CD14-positive monocyte (primary cell): ENCODE results near the gene ZNF280C. TPM values are rescaled to one million over a fixed set of nuclear protein-coding genes. Genes with fewer than 3 reads are reported as not detected.

ENCODE experiments used
- DNase-seq, 3 donors: peaks; one replicate each; pipeline ENCODE4 v3.0.0-alpha.2; 2011 to 2022
- H2AFZ ChIP-seq: 2 replicates; pipeline ENCODE4 v1.6.0; 2012; ENCODE audit warnings: mild to moderate bottlenecking, low read depth, low read length, inconsistent platforms; ENCODE audit not compliant: insufficient read depth, poor library complexity, severe bottlenecking
- H3K27ac ChIP-seq, 2 donors: 1 replicate in 1 of 2; 2 replicates in 1 of 2; pipeline ENCODE4 v1.5.1; 2012 to 2013; ENCODE audit warnings: low read length in 2 of 2, control low read depth in 1 of 2, inconsistent platforms in 1 of 2, low read depth in 1 of 2, mild to moderate bottlenecking in 1 of 2
- H3K27me3 ChIP-seq, 2 donors: one replicate each; pipeline versions ENCODE4 v1.6.0 to v1.6.1; 2011 to 2013; ENCODE audit warnings: low read length in 2 of 2; ENCODE audit not compliant: control insufficient read depth in 2 of 2, insufficient read depth in 2 of 2
- H3K36me3 ChIP-seq, 2 donors: replicated peaks in 1 of 2; 1 replicate in 1 of 2; 2 replicates in 1 of 2; pipeline versions ENCODE4 v1.5.1 to v1.6.1; 2012 to 2013; ENCODE audit warnings: low read length in 2 of 2, control low read depth in 1 of 2, inconsistent platforms in 1 of 2, mild to moderate bottlenecking in 1 of 2; ENCODE audit not compliant: insufficient read depth in 2 of 2, control insufficient read depth in 1 of 2
- H3K4me1 ChIP-seq, 2 donors: 1 replicate in 1 of 2; 2 replicates in 1 of 2; pipeline versions ENCODE4 v1.5.1 to v1.6.1; 2012 to 2013; ENCODE audit warnings: low read length in 2 of 2, control low read depth in 1 of 2, inconsistent platforms in 1 of 2, mild to moderate bottlenecking in 1 of 2, moderate library complexity in 1 of 2; ENCODE audit not compliant: insufficient read depth in 2 of 2, control insufficient read depth in 1 of 2
- H3K4me2 ChIP-seq: replicated peaks from 2 replicates; pipeline ENCODE3; 2012; ENCODE audit warnings: low read length, moderate library complexity, mild to moderate bottlenecking; ENCODE audit not compliant: poor library complexity, severe bottlenecking; ENCODE audit errors: extremely low read depth
- H3K4me3 ChIP-seq, 3 experiments: fragments of 200-600 bp in 1 of 3; sonication (generic) in 1 of 3; replicated peaks in 1 of 3; 1 replicate in 2 of 3; 2 replicates in 1 of 3; pipeline ENCODE4 v1.5.1; 2011 to 2013; ENCODE audit warnings: low read length in 3 of 3, mild to moderate bottlenecking in 3 of 3, control low read depth in 2 of 3, low read depth in 2 of 3, inconsistent platforms in 1 of 3, moderate library complexity in 1 of 3
- H3K79me2 ChIP-seq: 2 replicates; pipeline ENCODE4 v1.6.0; 2012; ENCODE audit warnings: mild to moderate bottlenecking, control low read depth, inconsistent platforms, low read length, moderate library complexity; ENCODE audit not compliant: insufficient read depth
- H3K9ac ChIP-seq: 2 replicates; pipeline ENCODE4 v1.6.0; 2017; ENCODE audit warnings: low read length, mild to moderate bottlenecking; ENCODE audit not compliant: insufficient read depth, poor library complexity, severe bottlenecking
- H3K9me3 ChIP-seq, 2 donors: replicated peaks in 1 of 2; 1 replicate in 1 of 2; 2 replicates in 1 of 2; pipeline versions ENCODE4 v1.5.1 to v1.6.1; 2012 to 2013; ENCODE audit warnings: low read length in 2 of 2, control low read depth in 1 of 2; ENCODE audit not compliant: control insufficient read depth in 1 of 2, insufficient read depth in 1 of 2
- H4K20me1 ChIP-seq: 2 replicates; pipeline ENCODE4 v1.6.0; 2012; ENCODE audit warnings: mild to moderate bottlenecking, low read length, control low read depth, moderate library complexity; ENCODE audit not compliant: insufficient read depth
- H3K27ac Mint-ChIP-seq, 7 donors: one replicate each; pipeline ENCODE4 v1.8.0; 2020; ENCODE audit warnings: mild to moderate bottlenecking in 7 of 7, mixed read lengths in 7 of 7, moderate library complexity in 6 of 7, inconsistent platforms in 2 of 7
- H3K27me3 Mint-ChIP-seq, 3 donors: one replicate each; pipeline ENCODE4 v1.8.0; 2021 to 2022; ENCODE audit warnings: low read depth in 3 of 3, mild to moderate bottlenecking in 3 of 3, mixed read lengths in 3 of 3, moderate library complexity in 3 of 3, inconsistent platforms in 1 of 3
- H3K36me3 Mint-ChIP-seq, 2 donors: one replicate each; pipeline ENCODE4 v1.8.0; 2020; ENCODE audit warnings: mixed read lengths in 2 of 2, inconsistent platforms in 1 of 2, mild to moderate bottlenecking in 1 of 2
- H3K4me1 Mint-ChIP-seq: one replicate; pipeline ENCODE4 v1.8.0; 2020; ENCODE audit warnings: mild to moderate bottlenecking, mixed read lengths
- H3K4me3 Mint-ChIP-seq, 2 donors: one replicate each; pipeline ENCODE4 v1.8.0; 2020; ENCODE audit warnings: mild to moderate bottlenecking in 2 of 2, mixed read lengths in 2 of 2, moderate library complexity in 1 of 2
- H3K9me3 Mint-ChIP-seq, 7 donors: one replicate each; pipeline ENCODE4 v1.8.0; 2020 to 2022; ENCODE audit warnings: mixed read lengths in 7 of 7, mild to moderate bottlenecking in 6 of 7, moderate library complexity in 6 of 7, inconsistent platforms in 2 of 7
- CTCF ChIP-seq: fragments of 200-600 bp; IDR thresholded peaks from one replicate; pipeline ENCODE4 v1.8.0; 2022; ENCODE audit warnings: antibody characterized with exemption, mild to moderate bottlenecking
- WGBS: methylation state at CpG from one replicate; pipeline ENCODE4 v1.1.5; 2013; ENCODE audit warnings: missing lambda C conversion rate; ENCODE audit not compliant: insufficient coverage; 5-methylcytosine and 5-hydroxymethylcytosine counted together
- intact Hi-C, 2 donors: fragments of 100-400 bp; cut with micrococcal nuclease; formaldehyde crosslinking; loops; one replicate each; pipeline versions ENCODE4 v1.15.0 to v1.15.1; 2023
- polyA plus RNA-seq, 3 donors: library from polyadenylated mRNA; depleted of rRNA in 1 of 3; unstranded in 2 of 3; stranded (reverse) in 1 of 3; fragments of 300-500 nt in 2 of 3; fragments of >200 nt in 1 of 3; fragmentation: Illumina TruSeq in 2 of 3; gene quantifications; 1 replicate in 2 of 3; 2 replicates in 1 of 3; pipeline ENCODE4 v1.2.3, GENCODE V29; 2012 to 2021

ZNF280C gene
- polyA plus RNA-seq, 3 donors: 0.66 to 1.8 (median 1.3) TPM

GRCh38 chrX:130262231-130262630 is 6.5 kb downstream of the ZNF280C start:
- no peak for DNase-seq
- Histone ChIP-seq H3K4me2 (no peak overlapping the region), H3K9me3 (no peaks in the 10 kb centered on the region), H3K36me3 (no peaks in the 10 kb centered on the region), H2AFZ (no peak overlapping the region), H3K27me3 (no peaks in the 10 kb centered on the region), H4K20me1 (no peaks in the 10 kb centered on the region), H3K79me2 (no peaks in the 10 kb centered on the region), H3K27ac (no peak overlapping the region), H3K4me3 (no peak overlapping the region), H3K4me1 (peaks cover 0 to under 1% of the 10 kb centered on the region in 2 donors), H3K9ac (no peak overlapping the region)
- TF ChIP-seq CTCF: no peak
- no peak overlapping the region for H3K27ac Mint-ChIP-seq
- no peaks in the 10 kb centered on the region for H3K9me3 Mint-ChIP-seq
- peaks cover 0 to 6% (median 0%) of the 10 kb centered on the region in 3 donors for H3K27me3 Mint-ChIP-seq
- H3K36me3 Mint-ChIP-seq: peaks cover 4 to 7% of the 10 kb centered on the region in 2 donors
- H3K4me1 Mint-ChIP-seq: peaks cover under 1% of the 10 kb centered on the region
- intact Hi-C loops: no loop called here
- no peak overlapping the region for H3K4me3 Mint-ChIP-seq
- no CpG with 5 or more reads among the region's 3 CpGs for WGBS

- Histone ChIP-seq H3K79me2 (no peaks in the 10 kb centered on the region), H3K4me3 (no peak overlapping the region), H4K20me1 (no peaks in the 10 kb centered on the region), H3K9ac (no peak overlapping the region), H2AFZ (no peak overlapping the region), H3K27ac (no peak overlapping the region), H3K27me3 (no peaks in the 10 kb centered on the region), H3K4me1 (no peaks in the 10 kb centered on the region), H3K4me2 (no peak overlapping the region), H3K36me3 (no peaks in the 10 kb centered on the region), H3K9me3 (no peaks in the 10 kb centered on the region)
- intact Hi-C loops: no loop called here
- no peak for TF ChIP-seq CTCF
- Mint-ChIP-seq H3K27me3 (peaks cover 0 to 2% (median 0%) of the 10 kb centered on the region in 3 donors), H3K27ac (no peak overlapping the region), H3K4me3 (no peak overlapping the region), H3K36me3 (peaks cover 7 to 8% of the 10 kb centered on the region in 2 donors), H3K9me3 (peaks cover 0 to 3% (median 0%) of the 10 kb centered on the region in 7 donors), H3K4me1 (no peaks in the 10 kb centered on the region)
- no CpG with 5 or more reads among the region's 4 CpGs for WGBS
- no peak for DNase-seq
Observed at GRCh38 chrX:130261296-130261893, 7.3 kb downstream of the ZNF280C start.
